NAMALWA (cell line): Measurements from ENCODE around the gene SLC9A1.
A peak's percentile ranks its signal among the peaks of the same experiment; 100 is the strongest.

Source experiments
- DNase-seq: peaks from one replicate; pipeline ENCODE4 v3.0.0-alpha.2; 2015; ENCODE audit warnings: low spot score

Gene SLC9A1

DNA sequence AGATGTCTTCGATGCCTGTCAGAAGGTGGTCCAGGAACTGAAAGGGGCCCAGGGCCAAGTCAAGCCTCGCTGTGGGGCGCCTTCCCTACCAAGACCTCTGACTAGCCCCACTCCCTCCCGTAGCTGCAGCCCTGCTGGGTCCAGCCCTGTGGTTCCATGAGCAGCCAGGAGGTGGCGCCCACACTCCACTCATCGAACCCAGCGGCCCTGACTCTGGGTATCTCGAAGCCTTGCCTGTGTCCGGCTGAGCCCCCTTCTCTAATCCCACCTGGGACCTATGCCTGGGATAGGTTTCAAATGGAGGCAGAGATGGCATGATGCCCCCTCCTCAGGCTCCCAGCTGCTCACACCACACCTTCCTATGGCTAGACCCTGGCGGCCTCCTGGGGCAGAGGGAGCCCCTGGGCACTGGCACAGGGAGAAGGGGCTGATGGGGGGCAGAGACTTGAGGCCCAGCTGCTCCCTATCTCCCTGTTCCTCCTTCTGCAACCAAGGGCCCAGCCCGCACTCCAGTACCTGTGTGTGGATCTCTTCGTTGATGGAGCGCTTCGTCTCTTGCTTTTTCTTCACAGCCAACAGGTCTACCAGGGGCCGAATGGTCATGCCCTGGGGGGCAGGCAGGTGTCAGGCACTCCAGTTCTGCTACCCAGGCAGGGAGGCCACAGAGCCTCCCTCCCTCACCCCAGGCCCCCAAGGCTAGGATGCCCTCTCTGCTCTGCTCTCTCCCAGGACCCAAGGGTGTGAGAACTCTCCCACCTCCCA, 52.0 kb downstream of the SLC9A1 start:
- peak; percentile 79 for DNase-seq

DNA sequence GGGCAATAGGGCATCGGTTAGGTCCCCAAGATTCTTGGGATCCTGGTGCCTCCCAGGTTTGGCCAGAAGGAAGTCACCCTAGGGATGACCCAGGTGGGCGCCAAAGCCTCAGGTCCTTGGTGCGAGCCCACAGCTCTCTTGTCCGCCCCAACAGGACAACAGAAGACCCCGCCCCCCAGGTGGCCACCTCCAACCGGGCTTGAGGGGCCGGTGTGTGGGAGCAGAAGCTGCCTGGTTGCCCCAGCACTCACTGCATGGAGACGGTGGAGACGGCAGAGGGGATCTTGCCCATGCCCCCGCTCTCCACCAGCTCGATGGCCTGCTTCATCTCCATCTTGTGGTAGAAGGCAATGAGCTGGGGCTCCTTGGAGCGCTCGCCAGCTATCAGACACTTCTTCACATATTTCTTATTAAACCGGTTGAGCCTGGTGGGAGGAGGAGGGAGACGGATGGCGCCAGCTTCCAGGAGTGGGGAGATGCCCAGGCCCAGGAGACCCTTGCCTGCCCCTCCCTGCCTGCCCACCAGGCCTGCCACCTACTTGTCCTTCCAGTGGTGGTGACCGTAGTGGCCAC, 52.7 kb downstream of the SLC9A1 start:
- no peak for DNase-seq

DNA sequence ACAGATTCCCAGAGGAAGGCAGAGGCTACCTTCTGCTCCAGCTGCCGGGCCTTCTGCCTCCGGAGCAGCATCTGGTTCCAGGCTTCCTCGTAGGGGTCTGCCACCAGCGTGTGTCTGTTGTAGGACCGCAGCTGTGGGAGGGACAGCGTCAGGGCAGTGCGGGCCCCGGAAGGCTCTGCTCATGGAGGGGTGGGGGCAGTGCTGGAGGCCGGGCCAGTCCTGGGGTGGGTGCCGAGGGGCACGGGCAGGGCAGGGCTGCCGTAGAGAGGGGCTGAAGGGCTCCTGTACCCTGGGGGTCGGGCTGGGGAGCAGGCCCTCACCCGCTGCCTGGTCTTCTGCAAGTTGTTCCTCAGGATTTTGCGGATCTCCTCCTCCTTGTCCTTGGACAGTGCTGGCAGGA, 53.2 kb downstream of the SLC9A1 start:
- no peak for DNase-seq

DNA sequence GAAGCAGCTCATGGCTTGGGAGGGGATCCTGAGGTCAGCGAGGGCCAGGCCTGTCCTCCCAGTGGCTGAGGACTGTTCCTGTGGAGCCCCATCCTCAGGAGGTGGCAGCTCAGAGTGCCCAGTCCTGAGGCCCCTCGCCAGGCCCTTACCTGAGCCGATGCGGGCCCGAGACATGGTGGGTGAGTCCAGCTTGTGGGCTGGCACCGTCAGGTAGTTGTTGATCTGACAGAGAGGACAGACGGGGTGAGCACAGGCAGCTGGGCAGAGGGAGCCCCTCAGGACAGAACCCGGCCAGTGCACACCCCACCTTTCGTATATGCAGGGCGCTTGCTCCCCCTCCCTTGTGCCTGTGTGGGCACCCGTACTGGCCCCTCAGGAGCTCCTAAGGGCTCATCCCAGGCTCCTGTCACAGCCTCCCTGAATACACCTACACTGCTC, 53.9 kb downstream of the SLC9A1 start:
- DNase-seq: no peak

DNA sequence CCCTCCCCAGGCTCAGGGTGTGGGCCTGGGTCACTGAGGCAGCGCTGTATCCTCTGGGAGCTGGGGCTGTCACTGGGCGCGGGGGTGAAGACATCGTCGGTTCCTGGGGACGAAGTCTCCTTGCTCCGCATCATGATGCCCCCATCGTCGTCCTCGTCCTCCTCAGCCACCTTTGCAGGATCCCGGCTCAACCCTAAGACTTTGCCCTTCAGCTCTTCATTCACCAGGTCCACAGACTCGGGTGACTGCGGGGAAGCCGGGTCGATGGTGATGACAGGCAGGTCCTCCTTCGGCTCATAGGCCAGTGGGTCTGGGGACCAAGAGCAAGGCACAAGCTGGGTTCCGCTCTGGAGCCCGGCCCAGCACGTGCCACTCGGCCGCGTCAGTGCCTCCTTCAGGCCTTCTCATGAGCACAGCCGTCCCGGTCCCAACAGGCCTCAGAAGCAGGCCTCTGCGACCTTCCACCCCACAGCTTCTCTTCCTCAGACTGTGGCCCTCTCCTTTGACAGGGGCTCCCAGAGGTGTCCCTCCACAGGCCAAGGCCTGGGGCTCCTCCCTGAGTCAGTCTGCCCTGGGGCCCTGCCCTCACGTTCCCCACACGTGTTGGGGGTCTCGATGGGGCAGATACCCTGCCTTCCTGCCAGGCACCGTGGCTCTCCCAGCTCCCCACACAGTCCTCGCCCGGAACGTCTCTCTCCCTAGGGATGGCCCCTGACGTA, 54.4 kb downstream of the SLC9A1 start:
- DNase-seq: no peak

DNA sequence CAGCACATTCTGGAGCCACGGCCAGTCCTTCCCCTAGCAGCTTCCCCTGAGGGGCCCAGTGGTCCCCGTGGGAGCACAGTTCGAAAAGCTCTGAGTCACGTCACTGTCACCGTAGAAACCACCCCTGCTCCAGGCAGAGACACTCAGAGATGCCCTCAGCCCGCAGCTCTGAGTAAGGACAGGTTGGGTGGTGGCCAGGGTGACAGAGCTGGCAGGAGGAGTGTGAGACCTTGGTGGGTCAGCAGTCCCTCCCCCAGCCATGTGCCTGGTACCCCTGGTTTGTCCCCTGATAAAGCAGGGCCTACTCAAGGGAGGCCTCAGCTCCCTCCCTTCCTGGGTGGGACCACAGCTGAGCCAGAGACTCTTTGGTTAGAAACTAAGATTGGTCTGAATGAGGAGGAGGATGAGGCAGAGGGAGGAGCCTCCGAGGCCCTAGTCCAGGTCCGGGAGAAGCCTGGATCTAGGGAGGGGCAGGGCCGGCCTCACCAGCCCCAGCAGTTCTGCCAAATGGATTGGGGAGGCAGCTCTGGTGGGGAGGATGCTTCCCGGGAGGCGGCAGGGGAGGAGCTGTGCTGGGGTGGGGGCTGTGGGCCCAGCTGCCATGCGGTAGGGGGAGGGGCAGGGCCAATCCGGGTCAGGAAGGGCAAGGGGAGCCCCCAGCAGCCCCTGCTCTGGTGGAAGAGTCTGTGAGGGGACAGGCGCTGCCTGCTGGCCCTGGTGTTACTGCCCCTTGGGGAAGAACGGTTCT, 55.2 kb downstream of the SLC9A1 start:
- peak; percentile 81 for DNase-seq

DNA sequence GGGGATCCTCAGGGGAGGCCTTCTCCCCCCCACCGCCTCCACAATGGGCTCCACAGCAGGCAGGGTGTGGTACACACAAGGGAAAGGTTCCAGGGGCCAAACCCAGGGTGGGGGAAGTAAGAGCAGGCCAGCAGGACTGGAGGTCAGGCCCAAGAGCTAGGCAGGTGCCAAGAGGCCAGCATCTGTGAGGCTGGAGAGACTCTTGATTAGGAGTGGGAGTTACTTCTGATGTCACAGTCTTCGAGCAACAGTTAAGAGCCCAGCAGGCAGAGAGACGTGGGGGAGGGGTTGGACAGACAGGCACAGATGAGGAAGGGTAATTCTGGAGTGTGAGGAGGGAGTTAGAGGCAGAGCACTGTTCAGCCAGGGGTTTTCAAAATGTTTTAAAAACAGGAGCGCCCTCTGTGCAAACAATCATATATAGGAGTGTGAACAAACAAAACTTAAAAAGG, 55.8 kb downstream of the SLC9A1 start:
- DNase-seq: no peak

DNA sequence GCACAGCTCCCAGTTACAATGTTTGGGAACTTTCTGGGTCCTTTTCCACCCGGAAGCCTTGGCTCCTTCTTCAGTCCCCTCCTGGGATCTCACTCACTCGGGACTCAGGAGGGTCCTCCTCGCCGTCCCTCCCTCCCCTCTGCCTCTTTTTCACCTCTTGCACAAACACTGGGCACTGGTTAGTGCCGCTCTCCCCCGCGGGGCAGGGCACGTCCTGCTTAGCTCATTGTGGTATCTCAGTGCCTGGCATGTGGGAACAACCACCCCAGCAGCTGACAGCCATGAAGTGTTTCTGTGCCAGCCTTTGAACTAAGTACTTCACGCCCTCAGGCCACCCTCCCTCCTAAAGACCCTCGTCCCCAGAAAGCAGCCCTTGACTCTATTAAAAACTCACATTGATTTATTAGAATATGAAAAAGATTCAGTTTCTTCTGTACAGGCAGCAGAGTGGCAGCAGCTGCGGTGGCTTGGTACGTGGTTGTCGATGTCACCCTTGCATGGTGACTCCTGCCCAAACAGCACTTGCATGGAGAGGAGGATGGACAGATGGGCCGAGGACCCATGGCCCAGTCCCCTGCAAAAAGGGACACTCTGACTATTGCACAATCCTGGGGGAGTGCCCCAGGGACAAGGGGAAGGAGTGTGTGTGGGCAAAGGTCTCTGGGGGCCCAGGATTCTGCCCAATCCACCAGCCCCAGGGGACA, 56.3 kb downstream of the SLC9A1 start:
- DNase-seq: no peak

DNA sequence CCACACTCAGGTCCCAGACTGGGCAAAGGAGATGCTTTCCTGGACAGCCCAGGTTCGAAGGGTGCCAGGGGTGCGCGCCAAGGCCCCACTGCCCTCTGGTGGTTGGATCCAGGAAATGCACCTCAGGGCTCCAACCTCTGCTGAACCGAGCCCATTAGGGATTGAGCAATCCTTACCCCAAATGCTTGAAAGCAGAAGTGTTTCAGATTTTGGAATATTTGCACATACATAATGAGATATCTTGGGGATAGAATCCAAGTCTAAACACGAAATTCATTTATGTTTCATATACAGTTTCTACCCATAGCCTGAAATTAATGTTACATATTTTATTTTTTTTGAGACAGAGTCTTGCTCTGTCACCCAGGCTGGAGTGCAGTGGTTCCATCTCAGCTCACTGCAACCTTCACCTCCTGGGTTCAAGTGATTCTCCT, 57.4 kb downstream of the SLC9A1 start:
- peak; percentile 87 for DNase-seq

DNA sequence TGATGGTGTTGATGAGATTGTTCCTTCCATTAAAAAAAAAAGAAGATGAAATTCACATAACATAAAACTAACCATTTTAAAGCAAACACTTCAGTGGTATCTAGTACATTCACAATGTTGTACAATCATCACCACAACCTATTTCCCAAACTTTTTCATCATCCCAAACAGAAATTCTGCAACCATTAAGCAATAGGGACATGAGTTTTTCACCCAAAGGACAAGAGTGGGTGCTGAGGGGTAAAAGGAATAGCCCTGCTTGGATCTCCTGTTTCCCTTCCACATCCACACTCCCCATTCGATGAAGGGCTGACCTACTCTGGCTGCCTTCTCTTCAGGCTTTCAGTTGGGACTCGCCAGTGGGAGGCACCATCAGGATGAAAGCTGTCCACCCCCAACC, 59.3 kb downstream of the SLC9A1 start:
- DNase-seq: no peak

DNA sequence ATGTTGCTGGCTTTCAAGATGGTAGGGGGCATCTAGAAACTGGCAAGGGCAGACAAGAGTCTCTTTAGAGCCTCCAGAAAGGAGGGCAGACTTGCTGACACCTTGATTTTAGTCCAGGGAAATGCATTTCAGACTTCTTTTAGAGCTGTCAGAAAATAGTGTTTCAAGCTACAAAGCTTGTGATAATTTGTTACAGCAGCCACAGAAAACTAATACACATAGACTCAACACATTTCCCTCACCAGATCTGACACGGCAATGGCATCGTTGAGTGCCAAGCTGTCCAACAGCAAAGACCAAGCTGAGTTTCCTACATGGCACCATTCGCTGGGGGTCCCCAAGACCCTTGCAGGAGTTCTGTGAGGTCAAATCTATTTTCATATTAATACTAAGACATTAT, 62.0 kb downstream of the SLC9A1 start:
- DNase-seq: no peak

DNA sequence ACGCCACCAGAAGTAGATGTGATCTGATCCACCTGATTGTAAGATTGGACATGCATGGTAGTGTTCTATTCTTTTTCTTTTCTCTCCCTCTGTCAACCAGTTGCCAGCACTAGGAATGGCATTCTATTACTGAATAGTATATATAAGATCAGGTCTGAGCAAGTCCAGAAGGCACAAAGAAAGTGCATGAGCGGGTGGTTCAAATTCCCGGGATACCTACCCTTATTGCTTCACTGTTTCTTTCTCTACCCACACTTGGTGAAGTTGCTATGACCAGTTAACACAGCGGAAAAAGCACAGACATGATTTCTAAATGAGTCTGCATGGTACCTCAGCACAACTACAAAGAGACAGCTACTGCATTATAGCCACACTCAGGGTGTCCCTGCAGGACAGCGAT, 64.0 kb downstream of the SLC9A1 start:
- DNase-seq: no peak

DNA sequence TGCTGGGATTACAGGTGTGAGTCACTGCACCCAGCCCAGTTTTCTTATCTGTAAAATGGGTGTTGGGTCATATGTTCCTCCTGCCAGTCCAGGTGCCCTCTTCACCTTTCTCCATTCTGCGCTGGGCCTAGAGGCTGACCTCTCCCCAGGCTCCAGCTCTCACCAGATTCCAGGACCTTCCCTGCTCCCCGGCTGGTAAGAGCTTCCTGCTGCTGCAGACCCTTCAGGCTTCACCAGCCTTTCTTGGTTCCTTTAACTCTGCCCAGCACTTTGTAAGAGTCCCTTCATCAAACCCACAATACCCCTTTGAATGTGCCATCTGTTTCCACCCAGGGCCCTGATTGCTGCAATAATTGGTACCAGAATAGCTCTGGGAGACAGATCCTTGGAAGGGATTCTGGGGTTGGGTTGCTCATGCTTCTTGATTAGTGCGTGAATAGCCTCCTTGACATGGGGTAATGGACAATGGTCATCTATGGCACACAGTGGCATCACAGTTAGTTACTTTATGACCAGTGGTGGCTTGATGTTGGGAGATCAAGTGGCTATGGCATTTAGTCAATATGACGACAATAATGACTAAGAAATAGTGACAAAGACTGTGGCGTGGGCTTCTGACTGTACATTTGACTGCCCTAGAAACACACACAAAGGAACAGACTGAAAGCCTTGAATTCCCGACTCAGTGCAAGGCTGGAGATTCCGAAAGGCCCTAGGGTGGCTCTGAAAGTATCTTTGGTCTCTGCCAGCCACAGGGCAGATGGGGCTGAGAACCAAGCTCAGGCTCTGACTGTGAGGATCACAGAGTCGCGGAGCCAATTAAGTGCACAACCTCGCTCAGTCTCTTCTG, 67.3 kb downstream of the SLC9A1 start:
- DNase-seq: no peak

DNA sequence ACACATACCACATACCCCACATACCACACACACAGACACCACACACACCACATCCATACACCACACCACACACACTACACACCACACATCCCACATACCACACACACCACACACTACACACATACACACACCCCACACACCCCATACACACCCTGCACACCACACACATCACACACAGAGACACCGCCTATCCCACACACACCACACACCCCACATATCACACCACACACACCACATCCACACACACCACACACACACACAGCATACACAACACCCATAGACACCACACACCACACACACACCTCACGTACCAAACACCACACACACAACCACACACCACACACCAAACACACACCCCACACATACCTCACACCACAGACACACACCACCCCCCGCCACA, 68.3 kb downstream of the SLC9A1 start:
- no peak for DNase-seq

DNA sequence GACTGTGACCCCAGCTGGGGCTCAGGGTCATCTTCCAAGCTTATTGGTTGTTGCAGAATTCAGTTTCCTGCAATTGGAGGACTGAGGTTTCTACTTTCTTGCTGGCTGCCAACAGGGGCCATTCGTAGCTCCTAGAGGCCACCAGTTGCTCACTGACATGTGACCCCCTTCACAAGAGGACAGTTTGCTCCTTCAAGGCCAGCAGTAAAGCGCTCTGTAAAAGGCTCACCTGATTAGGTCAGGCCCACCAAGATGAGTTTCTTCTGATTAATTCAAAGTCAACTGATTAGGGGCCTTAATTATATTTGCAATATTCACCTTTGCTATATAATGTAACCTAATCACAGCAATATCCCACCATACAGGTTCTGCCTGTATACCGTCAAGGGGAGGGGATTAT, 68.9 kb downstream of the SLC9A1 start:
- DNase-seq: no peak

DNA sequence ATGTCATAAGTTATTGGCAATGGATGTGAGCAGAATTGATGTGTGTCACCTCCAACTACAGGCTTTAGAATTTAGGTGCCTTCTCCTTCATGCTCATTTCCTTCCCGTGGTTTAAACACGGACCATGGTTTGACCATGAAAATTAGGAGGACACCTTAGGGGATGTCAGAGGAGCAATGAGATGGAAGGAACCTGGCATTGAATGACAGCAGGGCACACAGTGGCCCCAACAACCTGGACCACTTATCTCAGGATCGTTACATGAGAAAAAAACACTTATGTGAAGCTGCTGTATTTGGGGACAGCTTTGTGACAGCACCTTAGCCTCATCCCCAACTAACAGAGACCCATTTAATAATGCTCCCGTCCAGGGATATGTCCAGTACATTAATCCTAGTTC, 70.8 kb downstream of the SLC9A1 start:
- DNase-seq: no peak

DNA sequence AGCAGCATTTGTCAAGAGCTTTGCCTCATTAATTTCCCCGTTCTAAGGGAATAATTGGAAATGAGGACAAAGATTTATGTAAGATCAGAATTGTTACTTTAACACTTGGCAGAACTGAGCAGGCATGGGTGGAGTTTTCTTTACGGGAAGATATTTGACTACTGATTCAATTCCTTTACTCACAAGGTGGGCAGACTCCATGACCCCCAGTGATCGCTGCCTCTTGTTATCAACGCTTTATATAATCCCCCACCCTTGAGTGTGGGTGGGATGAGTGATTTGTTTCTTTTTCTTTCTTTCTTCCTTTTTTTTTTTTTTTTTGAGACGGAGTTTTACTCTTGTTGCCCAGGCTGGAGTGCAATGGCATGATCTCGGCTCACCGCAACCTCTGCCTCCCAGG, 77.0 kb downstream of the SLC9A1 start:
- DNase-seq: no peak

DNA sequence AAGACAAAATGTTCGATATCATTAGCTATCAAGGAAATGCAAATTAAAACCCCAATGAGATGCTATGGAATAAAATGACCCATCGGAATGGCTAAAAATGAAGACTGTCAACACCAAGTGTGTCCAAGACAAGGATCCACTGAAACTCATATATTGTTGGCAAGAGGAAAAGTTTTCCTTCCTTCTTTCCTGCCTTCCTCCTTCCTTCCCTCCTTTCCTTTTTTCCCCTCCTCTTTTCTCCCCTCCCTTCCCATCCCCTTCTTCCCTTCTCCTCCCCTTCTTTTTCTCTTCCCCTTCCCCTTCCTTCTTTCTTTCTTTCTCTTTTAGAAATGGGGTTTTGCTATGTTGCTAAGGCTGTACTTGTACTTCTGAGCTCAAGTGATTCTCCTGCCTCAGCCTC, 78.1 kb downstream of the SLC9A1 start:
- no peak for DNase-seq

DNA sequence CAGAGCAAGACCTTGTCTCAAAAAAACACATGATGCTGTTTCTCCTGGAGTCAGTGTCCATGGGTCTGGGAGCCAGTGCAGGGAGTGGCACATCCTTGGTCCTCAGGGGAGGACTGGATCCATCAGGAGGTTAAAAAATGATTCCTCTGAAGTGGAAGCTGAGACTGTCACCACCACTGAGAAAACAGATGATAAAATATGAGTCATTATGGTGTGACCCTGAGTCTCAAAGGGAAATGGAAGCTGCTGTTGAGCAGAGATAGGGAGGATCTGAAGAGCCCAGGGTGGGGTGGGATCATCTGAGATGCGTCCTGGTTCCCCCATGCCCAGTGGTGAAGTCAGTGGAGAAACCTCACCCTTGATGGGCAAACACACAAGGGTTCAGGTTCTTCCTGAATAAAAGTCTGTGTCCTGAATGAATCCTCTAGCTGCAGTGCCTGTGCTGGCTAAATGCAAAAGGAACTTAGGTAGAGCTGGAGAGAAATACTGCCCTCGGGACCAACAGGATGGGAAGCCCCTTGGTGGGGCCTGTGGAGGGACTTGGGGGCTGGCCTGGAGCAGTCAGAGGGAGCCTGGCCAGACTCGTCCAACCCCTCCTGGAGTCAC, 80.6 kb downstream of the SLC9A1 start:
- no peak for DNase-seq

DNA sequence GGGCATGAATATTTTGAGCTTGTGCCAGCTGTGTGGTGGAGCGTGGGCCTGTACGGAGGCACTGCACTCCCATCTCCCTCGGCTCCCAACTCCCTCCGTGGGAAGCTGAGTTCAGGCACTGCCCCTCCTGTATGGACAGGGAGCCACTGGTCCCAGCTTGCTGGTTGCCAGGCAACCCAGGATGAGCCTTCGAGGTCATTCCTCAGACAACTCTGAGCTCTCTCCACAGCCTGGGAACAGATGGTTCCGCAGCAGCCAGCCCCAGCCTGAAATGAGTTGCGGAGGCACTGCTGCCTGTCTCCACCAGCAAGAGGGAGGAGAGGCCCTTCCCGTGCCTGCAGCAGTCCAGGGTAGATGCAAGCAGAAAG, 83.9 kb downstream of the SLC9A1 start:
- no peak for DNase-seq
